C4-2B (cell line): ENCODE data around the gene TMED5.
"Not testable (repeated sequence)": the region's sequence is repeated elsewhere in the genome, so short reads cannot be mapped to it uniquely, and the experiment has no call there.

Experiments used
- ZFX ChIP-seq: fragments of 450-650 bp; IDR thresholded peaks from 2 replicates; pipeline ENCODE4 v1.6.1; 2017
- TF ChIP-seq, protein P1 (sequence below): fragments of 450-650 bp; conservative IDR thresholded peaks from 2 replicates; pipeline ENCODE4 v1.5.1; 2017; ENCODE audit warnings: mild to moderate bottlenecking

- TF ChIP-seq, protein P1, sequence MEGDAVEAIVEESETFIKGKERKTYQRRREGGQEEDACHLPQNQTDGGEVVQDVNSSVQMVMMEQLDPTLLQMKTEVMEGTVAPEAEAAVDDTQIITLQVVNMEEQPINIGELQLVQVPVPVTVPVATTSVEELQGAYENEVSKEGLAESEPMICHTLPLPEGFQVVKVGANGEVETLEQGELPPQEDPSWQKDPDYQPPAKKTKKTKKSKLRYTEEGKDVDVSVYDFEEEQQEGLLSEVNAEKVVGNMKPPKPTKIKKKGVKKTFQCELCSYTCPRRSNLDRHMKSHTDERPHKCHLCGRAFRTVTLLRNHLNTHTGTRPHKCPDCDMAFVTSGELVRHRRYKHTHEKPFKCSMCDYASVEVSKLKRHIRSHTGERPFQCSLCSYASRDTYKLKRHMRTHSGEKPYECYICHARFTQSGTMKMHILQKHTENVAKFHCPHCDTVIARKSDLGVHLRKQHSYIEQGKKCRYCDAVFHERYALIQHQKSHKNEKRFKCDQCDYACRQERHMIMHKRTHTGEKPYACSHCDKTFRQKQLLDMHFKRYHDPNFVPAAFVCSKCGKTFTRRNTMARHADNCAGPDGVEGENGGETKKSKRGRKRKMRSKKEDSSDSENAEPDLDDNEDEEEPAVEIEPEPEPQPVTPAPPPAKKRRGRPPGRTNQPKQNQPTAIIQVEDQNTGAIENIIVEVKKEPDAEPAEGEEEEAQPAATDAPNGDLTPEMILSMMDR = not testable (repeated sequence)
- TF ChIP-seq ZFX = not testable (repeated sequence)
Measured at GRCh38 chr1:93174638-93175037, 5.6 kb downstream of the TMED5 start.
